GM12891 (cell line): ENCODE results near the gene PRR3.
"Not testable (repeated sequence)": the region's sequence is repeated elsewhere in the genome, so short reads cannot be mapped to it uniquely, and the experiment has no call there.

Experiments
- POLR2A ChIP-seq: IDR thresholded peaks from 2 replicates; pipeline ENCODE4 v1.6.1; 2011; ENCODE audit warnings: low read depth, low read length, control low read depth
- POLR2AphosphoS5 ChIP-seq: IDR thresholded peaks from 2 replicates; pipeline ENCODE4 v1.6.1; 2011; ENCODE audit warnings: low read depth, low read length, control low read depth
- POU2F2 ChIP-seq: IDR thresholded peaks from 2 replicates; pipeline ENCODE4 v1.6.1; 2011; ENCODE audit warnings: low read depth, mild to moderate bottlenecking, control low read depth, low read length, moderate library complexity
- SPI1 ChIP-seq: IDR thresholded peaks from 2 replicates; pipeline ENCODE4 v1.6.1; 2011; ENCODE audit warnings: low read depth, low read length, control low read depth
- TAF1 ChIP-seq: IDR thresholded peaks from 2 replicates; pipeline ENCODE4 v1.6.1; 2011; ENCODE audit warnings: low read depth, low read length, control low read depth

- TF ChIP-seq POLR2A, POLR2AphosphoS5, SPI1, TAF1, POU2F2: not testable (repeated sequence)
Observed at GRCh38 chr6:30529349-30529875, 27.7 kb upstream of the PRR3 start.
